Measurements from ENCODE around the gene MTREX.

MTREX gene

DNA sequence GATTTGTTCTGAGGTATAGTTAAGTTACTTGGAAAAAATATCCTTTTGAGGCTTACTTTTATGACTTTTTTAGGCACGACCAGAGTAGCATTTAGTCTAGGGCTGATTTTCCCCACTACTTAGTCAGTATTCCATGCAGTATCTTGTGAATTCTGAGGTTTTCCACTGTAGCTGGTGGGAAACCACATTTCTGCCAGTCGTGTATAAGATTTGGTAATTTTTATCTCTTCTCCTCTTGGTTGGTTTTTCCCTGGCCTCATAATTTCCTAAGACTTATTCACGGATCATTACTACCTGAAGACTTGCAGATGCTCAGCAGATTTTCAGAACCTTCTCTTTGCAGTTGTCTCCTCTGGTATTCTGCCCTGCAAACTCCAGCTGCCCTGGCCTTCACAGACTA lies 23.5 kb downstream of the MTREX start:
- Histone ChIP-seq H3K27me3 (no peaks in the 10 kb centered on the region), H3K4me1 (no peaks in the 10 kb centered on the region), H3K4me3 (ENCODE audit: low read depth, low read length) (no peak overlapping the region), H3K9me3 (no peaks in the 10 kb centered on the region), H3K36me3 (peaks cover 59% of the 10 kb centered on the region)
- DNase-seq = no peak
- no peak for TF ChIP-seq CTCF (IDR thresholded peaks at IDR 0.05; ENCODE audit: low read depth, low read length)

- Histone ChIP-seq H3K27me3 (no peaks in the 10 kb centered on the region), H3K4me3 (ENCODE audit: low read depth, low read length) (no peak overlapping the region), H3K9me3 (no peaks in the 10 kb centered on the region), H3K36me3 (peaks cover 43% of the 10 kb centered on the region), H3K4me1 (no peaks in the 10 kb centered on the region)
- DNase-seq = no peak
- TF ChIP-seq CTCF (IDR thresholded peaks at IDR 0.05; ENCODE audit: low read depth, low read length) = no peak
Observed at GRCh38 chr5:55333017-55333416, 25.2 kb downstream of the MTREX start.

GRCh38 chr5:55333811-55334210 lies 26.0 kb downstream of the MTREX start:
- Histone ChIP-seq H3K4me3 (ENCODE audit: low read depth, low read length) (no peak overlapping the region), H3K9me3 (no peaks in the 10 kb centered on the region), H3K4me1 (no peaks in the 10 kb centered on the region), H3K27me3 (no peaks in the 10 kb centered on the region), H3K36me3 (peaks cover 36% of the 10 kb centered on the region)
- no peak for TF ChIP-seq CTCF (IDR thresholded peaks at IDR 0.05; ENCODE audit: low read depth, low read length)
- no peak for DNase-seq

DNA sequence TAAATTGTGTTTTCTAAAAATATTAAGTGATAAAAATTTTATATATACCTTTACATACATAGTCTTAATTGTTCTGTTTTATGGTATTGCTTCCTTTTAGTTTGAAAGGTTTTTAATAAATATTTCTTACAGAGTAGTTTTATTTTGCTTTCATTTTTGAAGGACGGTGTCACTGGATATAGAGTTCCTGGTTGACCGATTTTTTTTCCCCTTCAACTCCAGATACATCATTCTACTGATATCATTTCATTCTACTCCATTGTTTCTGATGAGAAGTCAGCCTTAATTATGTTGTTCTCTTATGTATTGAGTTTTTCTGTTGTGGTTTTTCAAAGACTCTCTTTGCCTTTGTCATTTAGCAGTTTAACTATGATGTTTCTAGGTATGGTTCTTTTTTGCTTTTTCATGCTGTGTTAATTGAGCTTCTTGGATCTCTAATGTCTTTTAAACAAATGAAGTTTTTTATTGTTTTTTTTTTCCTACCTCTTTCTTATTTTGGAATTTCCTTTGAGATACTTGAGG lies 30.4 kb downstream of the MTREX start:
- H3K4me3 ChIP-seq (ENCODE audit: low read depth, low read length) = no peak overlapping the region
- TF ChIP-seq CTCF (IDR thresholded peaks at IDR 0.05; ENCODE audit: low read depth, low read length) = no peak
- H3K4me1 ChIP-seq = no peaks in the 10 kb centered on the region
- no peaks in the 10 kb centered on the region for H3K9me3 ChIP-seq
- peaks cover 35% of the 10 kb centered on the region for H3K36me3 ChIP-seq
- DNase-seq = no peak
- no peaks in the 10 kb centered on the region for H3K27me3 ChIP-seq

- H3K36me3 ChIP-seq = peaks cover 35% of the 10 kb centered on the region
- no peak for TF ChIP-seq CTCF (IDR thresholded peaks at IDR 0.05; ENCODE audit: low read depth, low read length)
- no peaks in the 10 kb centered on the region for H3K4me1 ChIP-seq
- H3K9me3 ChIP-seq = no peaks in the 10 kb centered on the region
- no peak overlapping the region for H3K4me3 ChIP-seq (ENCODE audit: low read depth, low read length)
- H3K27me3 ChIP-seq = no peaks in the 10 kb centered on the region
- no peak for DNase-seq
Observed at GRCh38 chr5:55338810-55339243, 31.0 kb downstream of the MTREX start.

- no peak for DNase-seq
- no peak overlapping the region for H3K4me3 ChIP-seq (ENCODE audit: low read depth, low read length)
- no peaks in the 10 kb centered on the region for H3K4me1 ChIP-seq
- H3K36me3 ChIP-seq = peaks cover 67% of the 10 kb centered on the region
- no peaks in the 10 kb centered on the region for H3K27me3 ChIP-seq
- TF ChIP-seq CTCF (IDR thresholded peaks at IDR 0.05; ENCODE audit: low read depth, low read length) = no peak
- no peaks in the 10 kb centered on the region for H3K9me3 ChIP-seq
Observed at GRCh38 chr5:55343107-55343506, 35.3 kb downstream of the MTREX start.
